Measurements from ENCODE around the gene SLC6A7.
A peak's percentile ranks its signal among the peaks of the same experiment; 100 is the strongest.

Gene SLC6A7

GRCh38 chr5:150175076-150175475, 14.8 kb upstream of the SLC6A7 start:
- no peak for DNase-seq

GRCh38 chr5:150175536-150175935, 14.3 kb upstream of the SLC6A7 start:
- DNase-seq = peak; percentile 39

- no peak for DNase-seq
Observed at GRCh38 chr5:150176745-150177477, 13.0 kb upstream of the SLC6A7 start.

- no peak for DNase-seq
Observed at GRCh38 chr5:150177721-150178120, 12.1 kb upstream of the SLC6A7 start.

- no peak for DNase-seq
Observed at GRCh38 chr5:150178262-150178661, 11.6 kb upstream of the SLC6A7 start.

- no peak for DNase-seq
Observed at GRCh38 chr5:150179019-150179620, 10.7 kb upstream of the SLC6A7 start.

GRCh38 chr5:150180241-150181026, 9.4 kb upstream of the SLC6A7 start:
- peak; percentile 15 for DNase-seq

GRCh38 chr5:150181027-150181426, 8.8 kb upstream of the SLC6A7 start:
- DNase-seq = peak; percentile 81

- no peak for DNase-seq
Observed at GRCh38 chr5:150181766-150182545, 7.9 kb upstream of the SLC6A7 start.

GRCh38 chr5:150182774-150183173, 7.1 kb upstream of the SLC6A7 start:
- DNase-seq = no peak

- no peak for DNase-seq
Observed at GRCh38 chr5:150183436-150183835, 6.4 kb upstream of the SLC6A7 start.

- no peak for DNase-seq
Observed at GRCh38 chr5:150184006-150184405, 5.9 kb upstream of the SLC6A7 start.

GRCh38 chr5:150184990-150185912, 4.6 kb upstream of the SLC6A7 start:
- no peak for DNase-seq

- DNase-seq = no peak
Observed at GRCh38 chr5:150186137-150186536, 3.7 kb upstream of the SLC6A7 start.

- DNase-seq = no peak
Observed at GRCh38 chr5:150186897-150187296, 3.0 kb upstream of the SLC6A7 start.

GRCh38 chr5:150188146-150188842, 1.6 kb upstream of the SLC6A7 start:
- no peak for DNase-seq

GRCh38 chr5:150189326-150189725, 536 bp upstream of the SLC6A7 start:
- no peak for DNase-seq

- no peak for DNase-seq
Observed at GRCh38 chr5:150190503-150190979, 679 bp downstream of the SLC6A7 start.

- DNase-seq = no peak
Observed at GRCh38 chr5:150190987-150191386, 1.1 kb downstream of the SLC6A7 start.

- DNase-seq = no peak
Observed at GRCh38 chr5:150192462-150192861, 2.6 kb downstream of the SLC6A7 start.
